ENCODE results near the gene COMT. TPM values are rescaled to one million over a fixed set of nuclear protein-coding genes. Genes with fewer than 3 reads are reported as not detected.

Gene COMT
- total RNA-seq, 1 experiment from 2014 or later: 109 TPM

- H3K4me2 ChIP-seq (ENCODE audit: low read length): no peak overlapping the region
- TF ChIP-seq SIN3A (IDR thresholded peaks at IDR 0.05; ENCODE audit: low read depth) (no peak), POLR2A (IDR thresholded peaks at IDR 0.05; ENCODE audit: borderline replicate concordance, extremely low read depth, insufficient read depth, insufficient read length) (no peak), EGR1 (IDR thresholded peaks at IDR 0.05; ENCODE audit: low read depth) (no peak), ZNF274 (IDR thresholded peaks at IDR 0.05; ENCODE audit: low read depth, low read length) (no peak), SP1 (IDR thresholded peaks at IDR 0.05; ENCODE audit: low read depth) (no peak)
- no peak overlapping the region for H3K4me3 ChIP-seq (replicated peaks in 1 of 2; ENCODE audit: low read depth in 1 of 2, low read length in 2 of 2)
- ChIA-PET CTCF (no interaction called here), RAD21 (ENCODE audit: low non-redundant PET in 1 of 2, low total read pairs in 2 of 2, uncharacterized antibody in 2 of 2, unreplicated experiment in 2 of 2) (no interaction called here), POLR2A (no interaction called here)
- H3K27ac ChIP-seq (ENCODE audit: low read depth, low read length): no peak overlapping the region
- no peaks in the 10 kb centered on the region for H4K20me1 ChIP-seq (ENCODE audit: insufficient read depth)
- H3K27me3 ChIP-seq (ENCODE audit: insufficient read depth, low read length): no peaks in the 10 kb centered on the region
- H3K9me2 ChIP-seq (ENCODE audit: insufficient read depth): no peaks in the 10 kb centered on the region
- peaks cover 0 to 5% of the 10 kb centered on the region in 2 experiments; a peak in 1 of 4 replicates for H3K4me1 ChIP-seq (ENCODE audit: control insufficient read depth in 1 of 2, insufficient read depth in 2 of 2, low read length in 2 of 2)
- H3K9ac ChIP-seq (ENCODE audit: low read length): no peak overlapping the region
- H2AFZ ChIP-seq (ENCODE audit: low read depth, low read length, poor library complexity, severe bottlenecking): no peak overlapping the region
- intact Hi-C loops (cut with micrococcal nuclease): no loop called here
- DNase-seq (ENCODE audit: low read depth, low spot score) (no peak), ATAC-seq (no peak)
- H3K36me3 ChIP-seq (ENCODE audit: control insufficient read depth in 1 of 2, insufficient read depth in 2 of 2, low read length in 2 of 2): no peaks in the 10 kb centered on the region
- no TSS peak for BruUV-seq (replicated peaks)
- 0 out of 4 replicates have a peak, but pooled peaks cover 0 to under 1% of the 10 kb centered on the region in 2 experiments for H3K9me3 ChIP-seq (ENCODE audit: control insufficient read depth in 1 of 2, insufficient read depth in 1 of 2, low read depth in 1 of 2, low read length in 2 of 2)
- H3K79me2 ChIP-seq (ENCODE audit: insufficient read depth, low read length): no peaks in the 10 kb centered on the region
Observed at GRCh38 chr22:19997561-19998231, 56.1 kb downstream of the COMT start.

- intact Hi-C loops (cut with micrococcal nuclease): no loop called here
- H3K9ac ChIP-seq (ENCODE audit: low read length): no peak overlapping the region
- no peaks in the 10 kb centered on the region for H3K36me3 ChIP-seq (ENCODE audit: control insufficient read depth in 1 of 2, insufficient read depth in 2 of 2, low read length in 2 of 2)
- no TSS peak for BruUV-seq (replicated peaks)
- TF ChIP-seq REST (IDR thresholded peaks at IDR 0.05; ENCODE audit: low read depth) (no peak), SRF (IDR thresholded peaks at IDR 0.05; ENCODE audit: low read depth) (no peak), POLR2AphosphoS5 (IDR thresholded peaks at IDR 0.05; ENCODE audit: low read depth, low read length) (no peak), ZFX (IDR thresholded peaks at IDR 0.05) (no peak), RAD21 (IDR thresholded peaks at IDR 0.05; ENCODE audit: low read depth) (no peak), SP1 (IDR thresholded peaks at IDR 0.05; ENCODE audit: low read depth) (no peak), ATF3 (IDR thresholded peaks at IDR 0.05) (no peak), ELF1 (IDR thresholded peaks at IDR 0.05; ENCODE audit: borderline replicate concordance, low read depth) (no peak), FOSL1 (IDR thresholded peaks at IDR 0.05; ENCODE audit: low read depth) (no peak), EZH2 (IDR thresholded peaks at IDR 0.05) (no peak), POLR2A (IDR thresholded peaks at IDR 0.05; ENCODE audit: borderline replicate concordance, extremely low read depth, insufficient read depth, insufficient read length) (no peak), TCF7L2 (IDR thresholded peaks at IDR 0.05; ENCODE audit: borderline replicate concordance, extremely low read depth, insufficient read depth, insufficient read length) (no peak), YY1 (IDR thresholded peaks at IDR 0.05; ENCODE audit: extremely low read depth, insufficient replicate concordance, low read depth, low read length) (no peak)
- H3K9me2 ChIP-seq (ENCODE audit: insufficient read depth): no peaks in the 10 kb centered on the region
- ATAC-seq (no peak), DNase-seq (ENCODE audit: low read depth, low spot score) (no peak)
- H3K27me3 ChIP-seq (ENCODE audit: insufficient read depth, low read length): no peaks in the 10 kb centered on the region
- no peaks in the 10 kb centered on the region for H4K20me1 ChIP-seq (ENCODE audit: insufficient read depth)
- ChIA-PET CTCF (no interaction called here), POLR2A (no interaction called here), RAD21 (ENCODE audit: low non-redundant PET in 1 of 2, low total read pairs in 2 of 2, uncharacterized antibody in 2 of 2, unreplicated experiment in 2 of 2) (no interaction called here)
- no peak overlapping the region for H3K4me2 ChIP-seq (ENCODE audit: low read length)
- H2AFZ ChIP-seq (ENCODE audit: low read depth, low read length, poor library complexity, severe bottlenecking): no peak overlapping the region
- peaks cover 0 to 5% of the 10 kb centered on the region in 2 experiments; a peak in 1 of 4 replicates for H3K4me1 ChIP-seq (ENCODE audit: control insufficient read depth in 1 of 2, insufficient read depth in 2 of 2, low read length in 2 of 2)
- H3K4me3 ChIP-seq (replicated peaks in 1 of 2; ENCODE audit: low read depth in 1 of 2, low read length in 2 of 2): no peak overlapping the region
- H3K79me2 ChIP-seq (ENCODE audit: insufficient read depth, low read length): no peaks in the 10 kb centered on the region
- H3K9me3 ChIP-seq (ENCODE audit: control insufficient read depth in 1 of 2, insufficient read depth in 1 of 2, low read depth in 1 of 2, low read length in 2 of 2): peaks cover 3 to 6% of the 10 kb centered on the region in 2 experiments; a peak in 1 of 4 replicates
- no peak overlapping the region for H3K27ac ChIP-seq (ENCODE audit: low read depth, low read length)
Observed at GRCh38 chr22:19998232-19998951, 56.8 kb downstream of the COMT start.
